H1 (cell line): Measurements from ENCODE around the gene LIMK1. TPM values are rescaled to one million over a fixed set of nuclear protein-coding genes. Genes with fewer than 3 reads are reported as not detected.

ENCODE experiments used
- CTCF ChIA-PET: fragments of 300-600 bp; sonication (Branson Sonifier 250); formaldehyde crosslinking; loops from one replicate; lab custom pipeline; 2021; ENCODE audit not compliant: partially characterized antibody; lab: Charles Lee
- POLR2A ChIA-PET: fragments of 300-600 bp; sonication (Branson Sonifier 250); formaldehyde crosslinking; loops from one replicate; lab custom pipeline; 2021; ENCODE audit warnings: inconsistent platforms; ENCODE audit not compliant: partially characterized antibody; lab: Charles Lee
- DNase-seq, 2 experiments: peaks; one replicate each; pipeline versions ENCODE4 v3.0.0 to v3.0.0-alpha.2; 2010 to 2022; ENCODE audit warnings: low spot score in 2 of 2, low read depth in 1 of 2, mixed read lengths in 1 of 2
- FAIRE-seq: peaks from 2 replicates; lab custom pipeline; 2011; peaks lifted over from hg19 to GRCh38; lab: Jason Lieb, UNC
- H2AFZ ChIP-seq: 2 replicates; pipeline ENCODE4 v1.8.1; 2012; ENCODE audit warnings: low read length, inconsistent platforms
- H2AK5ac ChIP-seq: 2 replicates; pipeline ENCODE4 v1.6.1; 2013; ENCODE audit warnings: low read depth, low read length
- H2BK120ac ChIP-seq: replicated peaks from 2 replicates; pipeline ENCODE3; 2013; ENCODE audit warnings: low read depth, low read length, inconsistent platforms
- H2BK12ac ChIP-seq: 2 replicates; pipeline ENCODE4 v1.6.1; 2013; ENCODE audit warnings: low read depth, low read length
- H2BK15ac ChIP-seq: 2 replicates; pipeline ENCODE4 v1.6.1; 2013; ENCODE audit warnings: low read length
- H2BK20ac ChIP-seq: 2 replicates; pipeline ENCODE4 v1.6.1; 2013; ENCODE audit warnings: low read length
- H2BK5ac ChIP-seq: 2 replicates; pipeline ENCODE4 v1.6.1; 2013; ENCODE audit warnings: low read depth, low read length
- H3K14ac ChIP-seq: 2 replicates; pipeline ENCODE4 v1.6.1; 2013; ENCODE audit warnings: inconsistent platforms; ENCODE audit not compliant: insufficient read length
- H3K18ac ChIP-seq: 2 replicates; pipeline ENCODE4 v1.6.1; 2013; ENCODE audit warnings: low read length; ENCODE audit errors: extremely low read depth
- H3K23ac ChIP-seq: 2 replicates; pipeline ENCODE4 v1.6.1; 2013; ENCODE audit warnings: inconsistent platforms; ENCODE audit not compliant: insufficient read length
- H3K23me2 ChIP-seq: 2 replicates; pipeline ENCODE4 v1.6.1; 2013; ENCODE audit warnings: low read depth, low read length
- H3K27ac ChIP-seq: 2 replicates; pipeline ENCODE4 v1.6.1; 2011; ENCODE audit warnings: low read depth, low read length, inconsistent platforms
- H3K27me3 ChIP-seq, 4 experiments: replicated peaks in 1 of 4; 1 replicate in 1 of 4; 2 replicates in 3 of 4; pipeline versions ENCODE4 v1.6.1 to v1.8.1; 2011 to 2013; ENCODE audit warnings: low read length in 3 of 4, mild to moderate bottlenecking in 3 of 4, inconsistent platforms in 2 of 4, mixed read lengths in 2 of 4, moderate library complexity in 1 of 4; ENCODE audit not compliant: control insufficient read depth in 3 of 4, insufficient read depth in 3 of 4; ENCODE audit errors: extremely low read depth in 1 of 4
- H3K36me3 ChIP-seq, 4 experiments: 2 replicates each; pipeline versions ENCODE4 v1.6.1 to v1.8.1; 2011 to 2013; ENCODE audit warnings: mild to moderate bottlenecking in 4 of 4, low read length in 3 of 4, moderate library complexity in 2 of 4, control low read depth in 1 of 4, inconsistent platforms in 1 of 4; ENCODE audit not compliant: insufficient read depth in 4 of 4, control insufficient read depth in 2 of 4
- H3K4ac ChIP-seq: replicated peaks from 2 replicates; pipeline ENCODE3; 2013; ENCODE audit warnings: low read length, low read depth, mixed read lengths, inconsistent platforms; ENCODE audit not compliant: insufficient read length
- H3K4me1 ChIP-seq, 4 experiments: replicated peaks in 1 of 4; 1 replicate in 1 of 4; 2 replicates in 3 of 4; pipeline versions ENCODE4 v1.6.1 to v1.8.1; 2011 to 2013; ENCODE audit warnings: low read length in 3 of 4, inconsistent platforms in 2 of 4, mixed read lengths in 1 of 4; ENCODE audit not compliant: insufficient read depth in 4 of 4, control insufficient read depth in 3 of 4
- H3K4me2 ChIP-seq, 2 experiments: 2 replicates each; pipeline versions ENCODE4 v1.6.1 to v1.8.1; 2011 to 2013; ENCODE audit warnings: low read depth in 2 of 2, low read length in 2 of 2, control low read depth in 1 of 2, inconsistent platforms in 1 of 2, mild to moderate bottlenecking in 1 of 2; ENCODE audit not compliant: insufficient read depth in 1 of 2
- H3K4me3 ChIP-seq, 4 experiments: fragments of 200-600, 300-600 bp in 1 of 4; sonication (generic), shearing (Covaris generic), sonication (Bioruptor Twin) in 1 of 4; 2 replicates each; pipeline versions ENCODE4 v1.5.1 to v1.8.1; 2011 to 2016; ENCODE audit warnings: low read length in 4 of 4, low read depth in 3 of 4, control low read depth in 2 of 4, inconsistent platforms in 2 of 4, mild to moderate bottlenecking in 2 of 4, mixed read lengths in 1 of 4, moderate library complexity in 1 of 4; ENCODE audit not compliant: insufficient read depth in 2 of 4; ENCODE audit errors: extremely low read depth in 1 of 4
- H3K56ac ChIP-seq: replicated peaks from 2 replicates; pipeline ENCODE3; 2013; ENCODE audit warnings: low read depth, mild to moderate bottlenecking, mixed read lengths, low read length, inconsistent platforms; ENCODE audit not compliant: insufficient read length
- H3K79me1 ChIP-seq: 2 replicates; pipeline ENCODE4 v1.6.1; 2013; ENCODE audit warnings: low read depth, low read length, control low read depth
- H3K79me2 ChIP-seq, 2 experiments: 2 replicates each; pipeline versions ENCODE4 v1.6.1 to v1.8.1; 2012 to 2013; ENCODE audit warnings: low read length in 2 of 2, mild to moderate bottlenecking in 2 of 2, inconsistent platforms in 1 of 2; ENCODE audit not compliant: insufficient read depth in 2 of 2, control insufficient read depth in 1 of 2
- H3K9ac ChIP-seq, 4 experiments: replicated peaks in 1 of 4; 1 replicate in 1 of 4; 2 replicates in 3 of 4; pipeline versions ENCODE4 v1.6.1 to v1.8.1; 2011 to 2013; ENCODE audit warnings: low read depth in 3 of 4, low read length in 3 of 4, control low read depth in 2 of 4, mild to moderate bottlenecking in 2 of 4, moderate library complexity in 2 of 4, inconsistent platforms in 1 of 4; ENCODE audit errors: extremely low read depth in 1 of 4
- H3K9me3 ChIP-seq, 2 experiments: 2 replicates each; pipeline versions ENCODE4 v1.6.1 to v1.8.1; 2012 to 2013; ENCODE audit warnings: mild to moderate bottlenecking in 2 of 2, moderate library complexity in 2 of 2, control low read depth in 1 of 2, inconsistent platforms in 1 of 2, low read depth in 1 of 2, low read length in 1 of 2, mixed read lengths in 1 of 2; ENCODE audit not compliant: insufficient read depth in 2 of 2
- H4K20me1 ChIP-seq, 2 experiments: replicated peaks in 1 of 2; 2 replicates each; pipeline versions ENCODE3 to v1.8.1; 2011 to 2013; ENCODE audit warnings: inconsistent platforms in 2 of 2, low read length in 2 of 2, mild to moderate bottlenecking in 1 of 2; ENCODE audit not compliant: insufficient read depth in 2 of 2, control insufficient read depth in 1 of 2
- H4K5ac ChIP-seq: 2 replicates; pipeline ENCODE4 v1.6.1; 2013; ENCODE audit warnings: low read length, low read depth, mixed read lengths, inconsistent platforms; ENCODE audit not compliant: insufficient read length
- H4K8ac ChIP-seq: 2 replicates; pipeline ENCODE4 v1.8.0; 2013; ENCODE audit warnings: mild to moderate bottlenecking, moderate library complexity, low read length, inconsistent platforms; ENCODE audit not compliant: insufficient read depth; ENCODE audit errors: extremely low read depth
- H4K91ac ChIP-seq: replicated peaks from 2 replicates; pipeline ENCODE3; 2013; ENCODE audit warnings: low read length, mixed read lengths, inconsistent platforms; ENCODE audit not compliant: insufficient read length
- TCF12 ChIP-seq: IDR thresholded peaks from 2 replicates; pipeline ENCODE4 v1.6.1; 2011; ENCODE audit warnings: low read depth, mild to moderate bottlenecking, low read length
- WGBS, 2 experiments: shearing (Covaris generic) in 1 of 2; methylation state at CpG; one replicate each; pipeline versions ENCODE4 v1.1.6 to v1.1.7; 2013 to 2015; ENCODE audit warnings: low lambda C conversion rate in 2 of 2, mixed read lengths in 2 of 2, inconsistent platforms in 1 of 2, low coverage in 1 of 2, missing lambda C conversion rate in 1 of 2; ENCODE audit not compliant: insufficient replicate concordance in 2 of 2, insufficient coverage in 1 of 2, insufficient read length in 1 of 2; ENCODE audit errors: extremely low coverage in 1 of 2, missing lambda C conversion rate in 1 of 2; 5-methylcytosine and 5-hydroxymethylcytosine counted together
- polyA plus RNA-seq, 7 experiments: library from polyadenylated mRNA; depleted of rRNA in 3 of 7; stranded (reverse) in 5 of 7; unstranded in 2 of 7; fragments of >200 nt in 5 of 7; fragments of 200-250 nt in 2 of 7; gene quantifications; 1 replicate in 5 of 7; 2 replicates in 1 of 7; 4 replicates in 1 of 7; pipeline versions ENCODE4 v1.2.1 to v1.2.3, GENCODE V29; 2011 to 2013; ENCODE audit warnings: missing spikeins in 2 of 7, mixed read lengths in 2 of 7
- total RNA-seq: library from RNA; stranded (reverse); fragmentation: NEBNext Ultra II Directional; extraction: Animal tissue kit (Norgen Biotek cat#: 25700); gene quantifications from 2 replicates; pipeline ENCODE4 v1.2.1, GENCODE V29; 2021

The LIMK1 gene
- total and polyA plus RNA-seq, 2 of the 8 experiments (the other 6 are each of a cell fraction or from before 2014, with no cell fraction given), result 93.5 to 108 TPM

DNA sequence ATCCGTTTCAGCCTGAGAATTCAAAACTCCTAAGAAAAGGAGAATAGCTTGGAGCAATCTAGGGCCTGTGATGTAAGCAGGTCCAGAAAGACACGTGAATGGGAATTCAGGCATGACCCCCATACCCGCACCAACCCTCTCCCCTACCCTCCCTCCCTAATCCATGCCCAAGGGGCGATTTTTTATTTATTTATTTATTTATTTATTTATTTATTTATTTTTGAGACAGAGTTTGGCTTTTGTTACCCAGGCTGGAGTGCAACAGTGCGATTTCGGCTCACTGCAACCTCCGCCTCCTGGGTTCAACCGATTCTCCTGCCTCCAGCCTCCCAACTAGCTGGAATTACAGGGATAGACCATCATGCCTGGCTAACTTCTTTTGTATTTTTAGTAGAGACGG is 74.0 kb downstream of the LIMK1 start:
- H3K9me3 ChIP-seq, result no peaks in the 10 kb centered on the region
- H3K9ac ChIP-seq, result no peak overlapping the region
- H3K4me2 ChIP-seq, result no peak overlapping the region
- WGBS, 2 experiments, result 88% methylated on average over 9 of the region's 9 CpGs; no CpG with 5 or more reads in 1 of the 2 experiments
- H2BK5ac ChIP-seq, result no peak overlapping the region
- H3K4me1 ChIP-seq, result no peaks in the 10 kb centered on the region
- no peak overlapping the region for H2BK20ac ChIP-seq
- H3K79me2 ChIP-seq, result no peaks in the 10 kb centered on the region
- no peak overlapping the region for H3K18ac ChIP-seq
- TF ChIP-seq TCF12, result no peak
- H3K36me3 ChIP-seq, result no peaks in the 10 kb centered on the region
- H2AK5ac ChIP-seq, result no peak overlapping the region
- H3K4me3 ChIP-seq, result no peak overlapping the region
- H3K27ac ChIP-seq, result no peak overlapping the region
- H3K14ac ChIP-seq, result no peak overlapping the region
- H2AFZ ChIP-seq, result no peak overlapping the region
- POLR2A ChIA-PET, result interaction anchor here (2.9 kb wide), 1 partner anchor 17 kb away, joined by 11 read pairs; the partner anchor contains the start of gene EIF4H
- no peak overlapping the region for H3K56ac ChIP-seq
- H3K23ac ChIP-seq, result no peak overlapping the region
- FAIRE-seq (no peak), DNase-seq (no peak)
- H4K91ac ChIP-seq, result no peak overlapping the region
- H3K4ac ChIP-seq, result no peak overlapping the region
- H2BK15ac ChIP-seq, result no peak overlapping the region
- H4K5ac ChIP-seq, result no peak overlapping the region
- H4K20me1 ChIP-seq, result no peaks in the 10 kb centered on the region
- no peaks in the 10 kb centered on the region for H3K79me1 ChIP-seq
- no peaks in the 10 kb centered on the region for H3K23me2 ChIP-seq
- no peak overlapping the region for H2BK120ac ChIP-seq
- no peaks in the 10 kb centered on the region for H3K27me3 ChIP-seq
- CTCF ChIA-PET, result interaction anchor here (1.0 to 1.8 kb wide), 3 partner anchors 9 to 16 kb away, joined by 3 to 5 read pairs (median 3); no protein-coding TSS in a partner anchor
- no peak overlapping the region for H2BK12ac ChIP-seq
- H4K8ac ChIP-seq, result no peak overlapping the region
